ENCODE data around the gene EFNB2. TPM values are rescaled to one million over a fixed set of nuclear protein-coding genes. Genes with fewer than 3 reads are reported as not detected.

Gene EFNB2
- polyA plus RNA-seq, 1 donor from 2014 or later = 53.1 TPM

DNA sequence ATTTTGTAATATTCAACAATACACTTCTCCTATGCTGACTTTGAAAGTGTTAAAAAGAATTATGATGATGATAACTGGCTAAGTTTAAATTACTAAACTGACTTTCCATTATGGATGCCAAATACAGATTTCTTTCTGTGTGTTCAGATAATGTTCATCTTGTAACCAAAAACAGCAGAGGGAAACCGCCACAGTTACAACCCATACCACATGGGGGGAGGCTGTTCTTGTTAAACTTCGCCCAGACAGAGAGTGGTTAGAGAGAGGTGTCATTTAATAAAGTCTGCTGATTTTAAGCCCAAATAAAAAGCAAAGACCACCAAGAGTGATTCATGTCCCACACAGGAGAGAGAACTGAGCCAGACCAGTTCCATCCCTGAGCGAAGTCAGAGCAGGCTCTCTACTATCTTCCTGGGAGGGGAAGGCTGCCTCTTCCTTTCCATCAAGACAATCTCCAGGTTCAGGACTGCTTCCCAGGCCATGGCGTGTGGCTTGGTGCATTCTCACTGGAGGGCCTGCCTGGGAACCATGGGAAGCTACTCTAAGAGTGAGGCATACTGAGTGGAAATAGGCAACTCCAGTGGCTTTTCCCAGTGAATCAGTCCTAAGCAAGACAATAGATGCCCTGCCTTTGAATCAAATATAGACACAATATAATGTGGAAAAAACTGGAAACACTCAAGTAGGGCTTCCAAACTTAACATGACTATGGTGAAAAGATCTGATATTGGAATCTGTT lies 18.2 kb downstream of the EFNB2 start:
- Histone ChIP-seq H3K4me3 (ENCODE audit: low read length) (no peak overlapping the region), H3K27me3 (ENCODE audit: insufficient read depth, low read depth, low read length) (no peaks in the 10 kb centered on the region), H4K20me1 (ENCODE audit: insufficient read depth) (no peaks in the 10 kb centered on the region), H3K36me3 (ENCODE audit: insufficient read depth, low read length) (no peaks in the 10 kb centered on the region), H2AFZ (ENCODE audit: low read depth, low read length) (no peak overlapping the region), H3K9me3 (ENCODE audit: low read length) (no peaks in the 10 kb centered on the region), H3K27ac (ENCODE audit: low read length) (no peak overlapping the region), H3K9ac (ENCODE audit: low read length) (no peak overlapping the region), H3K4me2 (ENCODE audit: low read length) (no peak overlapping the region), H3F3A (ENCODE audit: insufficient read depth, low read length, poor library complexity, severe bottlenecking) (no peaks in the 10 kb centered on the region), H3K9me2 (ENCODE audit: insufficient read depth, low read length) (no peaks in the 10 kb centered on the region), H3K79me2 (replicated peaks; ENCODE audit: insufficient read depth, low read length) (peaks cover 100% of the 10 kb centered on the region)
- TF ChIP-seq RAD21 (conservative IDR thresholded peaks at IDR 0.05) (no peak), MXI1 (conservative IDR thresholded peaks at IDR 0.05; ENCODE audit: poor library complexity, severe bottlenecking) (no peak), EP300 (conservative IDR thresholded peaks at IDR 0.05; ENCODE audit: poor library complexity, severe bottlenecking) (no peak)
- TF ChIP-seq, protein P1, sequence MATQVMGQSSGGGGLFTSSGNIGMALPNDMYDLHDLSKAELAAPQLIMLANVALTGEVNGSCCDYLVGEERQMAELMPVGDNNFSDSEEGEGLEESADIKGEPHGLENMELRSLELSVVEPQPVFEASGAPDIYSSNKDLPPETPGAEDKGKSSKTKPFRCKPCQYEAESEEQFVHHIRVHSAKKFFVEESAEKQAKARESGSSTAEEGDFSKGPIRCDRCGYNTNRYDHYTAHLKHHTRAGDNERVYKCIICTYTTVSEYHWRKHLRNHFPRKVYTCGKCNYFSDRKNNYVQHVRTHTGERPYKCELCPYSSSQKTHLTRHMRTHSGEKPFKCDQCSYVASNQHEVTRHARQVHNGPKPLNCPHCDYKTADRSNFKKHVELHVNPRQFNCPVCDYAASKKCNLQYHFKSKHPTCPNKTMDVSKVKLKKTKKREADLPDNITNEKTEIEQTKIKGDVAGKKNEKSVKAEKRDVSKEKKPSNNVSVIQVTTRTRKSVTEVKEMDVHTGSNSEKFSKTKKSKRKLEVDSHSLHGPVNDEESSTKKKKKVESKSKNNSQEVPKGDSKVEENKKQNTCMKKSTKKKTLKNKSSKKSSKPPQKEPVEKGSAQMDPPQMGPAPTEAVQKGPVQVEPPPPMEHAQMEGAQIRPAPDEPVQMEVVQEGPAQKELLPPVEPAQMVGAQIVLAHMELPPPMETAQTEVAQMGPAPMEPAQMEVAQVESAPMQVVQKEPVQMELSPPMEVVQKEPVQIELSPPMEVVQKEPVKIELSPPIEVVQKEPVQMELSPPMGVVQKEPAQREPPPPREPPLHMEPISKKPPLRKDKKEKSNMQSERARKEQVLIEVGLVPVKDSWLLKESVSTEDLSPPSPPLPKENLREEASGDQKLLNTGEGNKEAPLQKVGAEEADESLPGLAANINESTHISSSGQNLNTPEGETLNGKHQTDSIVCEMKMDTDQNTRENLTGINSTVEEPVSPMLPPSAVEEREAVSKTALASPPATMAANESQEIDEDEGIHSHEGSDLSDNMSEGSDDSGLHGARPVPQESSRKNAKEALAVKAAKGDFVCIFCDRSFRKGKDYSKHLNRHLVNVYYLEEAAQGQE (IDR thresholded peaks at IDR 0.05; ENCODE audit: borderline replicate concordance) = no peak

DNA sequence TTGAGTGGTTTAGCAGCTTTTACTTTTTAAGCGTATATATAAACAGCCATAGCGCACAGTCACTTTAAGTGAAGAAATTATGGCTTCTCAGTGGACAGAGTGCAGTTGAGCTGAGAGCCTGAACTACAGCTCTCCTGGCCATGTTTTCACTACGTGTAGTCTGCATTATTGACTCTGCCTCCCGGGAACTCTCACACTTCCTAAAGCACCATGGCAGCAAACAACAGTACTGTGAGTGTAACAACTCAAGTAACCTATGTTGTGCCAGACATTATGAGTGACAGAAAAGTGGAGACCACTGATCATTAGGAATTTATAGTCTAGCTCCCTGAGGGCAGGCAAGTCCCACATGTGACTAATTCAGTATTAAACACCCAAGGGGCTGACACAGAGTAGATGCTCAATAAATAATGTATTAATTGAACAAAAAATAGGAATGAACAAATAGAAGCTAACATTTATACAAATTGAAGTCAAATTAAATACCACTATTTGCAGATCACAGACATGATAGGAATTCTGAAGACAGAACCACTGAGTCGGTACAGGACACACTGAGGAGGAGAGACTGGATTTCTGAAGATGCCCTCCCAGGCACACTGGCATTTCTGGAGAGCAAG lies 19.7 kb downstream of the EFNB2 start:
- Histone ChIP-seq H3K36me3 (ENCODE audit: insufficient read depth, low read length) (peaks cover 10% of the 10 kb centered on the region), H2AFZ (ENCODE audit: low read depth, low read length) (no peak overlapping the region), H3K9me3 (ENCODE audit: low read length) (no peaks in the 10 kb centered on the region), H4K20me1 (ENCODE audit: insufficient read depth) (no peaks in the 10 kb centered on the region), H3K27me3 (ENCODE audit: insufficient read depth, low read depth, low read length) (no peaks in the 10 kb centered on the region), H3F3A (ENCODE audit: insufficient read depth, low read length, poor library complexity, severe bottlenecking) (no peaks in the 10 kb centered on the region), H3K9me2 (ENCODE audit: insufficient read depth, low read length) (no peaks in the 10 kb centered on the region), H3K27ac (ENCODE audit: low read length) (no peak overlapping the region), H3K4me2 (ENCODE audit: low read length) (no peak overlapping the region), H3K79me2 (replicated peaks; ENCODE audit: insufficient read depth, low read length) (peaks cover 99% of the 10 kb centered on the region), H3K9ac (ENCODE audit: low read length) (no peak overlapping the region), H3K4me3 (ENCODE audit: low read length) (no peak overlapping the region)
- no peak for TF ChIP-seq TAF1 (IDR thresholded peaks at IDR 0.05; ENCODE audit: low read depth)
- TF ChIP-seq SMC3 (conservative IDR thresholded peaks at IDR 0.05; ENCODE audit: poor library complexity) = no peak
- TF ChIP-seq POLR2AphosphoS5 (IDR thresholded peaks at IDR 0.05) = no peak
- TF ChIP-seq MXI1 (conservative IDR thresholded peaks at IDR 0.05; ENCODE audit: poor library complexity, severe bottlenecking) = no peak
- no peak for TF ChIP-seq RAD21 (conservative IDR thresholded peaks at IDR 0.05)
- TF ChIP-seq EP300 (conservative IDR thresholded peaks at IDR 0.05; ENCODE audit: poor library complexity, severe bottlenecking) = no peak
- TF ChIP-seq, protein P1 (IDR thresholded peaks at IDR 0.05; ENCODE audit: borderline replicate concordance) = no peak
- TF ChIP-seq, protein P2, sequence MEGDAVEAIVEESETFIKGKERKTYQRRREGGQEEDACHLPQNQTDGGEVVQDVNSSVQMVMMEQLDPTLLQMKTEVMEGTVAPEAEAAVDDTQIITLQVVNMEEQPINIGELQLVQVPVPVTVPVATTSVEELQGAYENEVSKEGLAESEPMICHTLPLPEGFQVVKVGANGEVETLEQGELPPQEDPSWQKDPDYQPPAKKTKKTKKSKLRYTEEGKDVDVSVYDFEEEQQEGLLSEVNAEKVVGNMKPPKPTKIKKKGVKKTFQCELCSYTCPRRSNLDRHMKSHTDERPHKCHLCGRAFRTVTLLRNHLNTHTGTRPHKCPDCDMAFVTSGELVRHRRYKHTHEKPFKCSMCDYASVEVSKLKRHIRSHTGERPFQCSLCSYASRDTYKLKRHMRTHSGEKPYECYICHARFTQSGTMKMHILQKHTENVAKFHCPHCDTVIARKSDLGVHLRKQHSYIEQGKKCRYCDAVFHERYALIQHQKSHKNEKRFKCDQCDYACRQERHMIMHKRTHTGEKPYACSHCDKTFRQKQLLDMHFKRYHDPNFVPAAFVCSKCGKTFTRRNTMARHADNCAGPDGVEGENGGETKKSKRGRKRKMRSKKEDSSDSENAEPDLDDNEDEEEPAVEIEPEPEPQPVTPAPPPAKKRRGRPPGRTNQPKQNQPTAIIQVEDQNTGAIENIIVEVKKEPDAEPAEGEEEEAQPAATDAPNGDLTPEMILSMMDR (IDR thresholded peaks at IDR 0.05; ENCODE audit: poor library complexity, severe bottlenecking) = no peak
- no peak for TF ChIP-seq EZH2 (IDR thresholded peaks at IDR 0.05; ENCODE audit: borderline replicate concordance, insufficient read depth, low read length, poor library complexity, severe bottlenecking)

All from neural cell (in vitro differentiated cells).